HL-60/S4 treated with retinoic acid at 250 ng/mL for 4 days and 3 days (cell line): Measurements from ENCODE around the gene ZSWIM3.
"Not testable (repeated sequence)": the region's sequence is repeated elsewhere in the genome, so short reads cannot be mapped to it uniquely, and the experiment has no call there.

Experiments used
- in situ Hi-C: fragments of 300-500 bp; cut with MboI; formaldehyde crosslinking; loops from 2 replicates; pipeline ENCODE4 v1.7.0; 2022; ENCODE audit warnings: low sequenced_read_pairs

The ZSWIM3 gene

DNA sequence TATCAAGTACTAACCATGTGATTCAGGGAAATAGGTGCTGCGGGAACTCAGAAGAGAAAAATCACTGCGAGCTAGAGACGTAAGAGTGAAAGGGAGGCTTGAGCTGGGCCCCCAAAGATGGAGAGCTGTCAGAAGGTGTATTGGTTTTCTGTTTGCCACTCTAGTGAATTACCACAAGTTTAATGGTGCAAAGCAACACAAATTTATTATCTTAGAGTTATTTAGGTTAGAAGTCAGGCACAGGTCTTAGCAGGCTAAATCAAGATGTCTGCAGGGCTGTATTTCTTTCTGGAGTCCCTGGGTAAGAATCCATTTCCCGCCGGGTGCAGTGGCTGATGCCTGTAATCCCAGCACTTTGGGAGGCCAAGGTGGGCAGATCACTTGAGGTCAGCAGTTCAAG lies 2.5 kb downstream of the ZSWIM3 start:
- in situ Hi-C loops, result no loop called here

DNA sequence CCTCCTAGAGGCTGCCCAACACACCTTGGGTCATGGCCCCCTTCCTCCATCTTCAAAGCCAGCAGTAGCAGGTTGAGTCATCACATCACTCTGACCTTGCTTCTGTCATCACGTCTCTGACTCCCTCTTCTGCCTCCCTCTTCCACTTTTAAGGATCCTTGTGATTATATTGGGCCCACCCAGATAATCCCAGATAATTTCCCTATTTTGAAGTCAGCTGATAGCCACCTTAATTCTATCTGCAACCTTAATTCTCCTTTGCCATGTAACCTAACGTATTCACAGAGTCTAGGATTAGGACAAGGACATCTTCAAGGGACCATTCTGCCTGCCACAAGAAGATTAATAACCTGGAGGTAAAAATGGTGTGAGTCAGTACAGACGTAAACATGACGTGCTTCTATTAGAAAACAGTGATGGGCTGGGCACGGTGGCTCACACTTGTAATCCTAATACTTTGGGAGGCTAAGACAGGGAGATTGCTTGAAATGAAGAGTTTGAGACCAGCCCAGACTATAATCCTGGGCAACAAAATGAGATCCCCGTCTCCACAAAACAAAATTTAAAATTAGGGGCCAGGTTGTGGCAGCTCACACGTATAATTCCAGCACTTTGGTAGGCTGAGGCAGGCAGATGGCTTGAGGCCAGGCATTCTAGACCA lies 3.3 kb downstream of the ZSWIM3 start:
- in situ Hi-C loops, result no loop called here

GRCh38 chr20:45861221-45862075 lies 4.0 kb downstream of the ZSWIM3 start:
- in situ Hi-C loops, result no loop called here

DNA sequence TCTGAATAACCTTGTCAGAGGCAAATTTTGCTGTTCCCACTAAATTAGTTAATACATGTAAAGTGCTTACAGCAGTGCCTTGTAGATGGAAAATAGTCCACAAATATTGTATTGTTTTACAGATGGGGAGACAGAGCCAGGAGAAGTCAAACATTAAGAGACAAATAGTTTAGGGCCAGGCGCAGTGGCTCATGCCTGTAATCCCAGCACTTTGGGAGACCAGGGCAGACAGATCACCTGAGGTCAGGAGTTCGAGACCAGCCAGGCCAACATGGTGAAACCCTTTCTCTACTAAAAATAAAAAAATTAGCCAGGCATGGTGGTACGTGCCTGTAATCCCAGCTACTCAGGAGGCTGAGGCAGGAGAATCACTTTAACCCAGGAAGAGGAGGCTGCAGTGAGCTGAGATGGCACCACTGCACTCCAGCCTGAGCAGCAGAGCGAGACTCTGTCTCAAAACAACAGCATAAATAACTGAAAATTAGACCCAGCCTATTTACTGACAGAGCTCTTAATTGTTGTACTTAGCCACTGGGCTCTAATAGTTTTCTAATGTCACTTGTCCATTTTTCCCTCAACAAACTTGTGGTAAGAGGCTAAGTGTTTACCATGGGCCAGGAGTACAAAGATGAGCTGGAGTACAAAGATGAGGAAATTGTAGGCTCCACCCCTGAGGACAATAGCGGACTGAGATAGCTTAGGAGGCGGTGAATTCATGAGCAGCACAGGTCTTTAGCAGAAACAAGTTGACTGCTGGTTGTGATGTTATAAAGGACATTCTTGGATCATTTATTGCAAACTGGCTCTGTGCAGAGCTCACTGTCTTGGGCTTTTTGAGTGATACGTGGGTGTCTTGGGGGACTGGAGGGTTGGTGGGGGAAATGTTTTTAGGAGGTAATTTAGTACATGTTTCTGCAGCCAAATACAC lies 6.4 kb downstream of the ZSWIM3 start:
- in situ Hi-C loops, result no loop called here

GRCh38 chr20:45866454-45866853 lies 9.0 kb downstream of the ZSWIM3 start:
- in situ Hi-C loops, result no loop called here

GRCh38 chr20:45867136-45867818 lies 9.9 kb downstream of the ZSWIM3 start:
- in situ Hi-C loops, result no loop called here

DNA sequence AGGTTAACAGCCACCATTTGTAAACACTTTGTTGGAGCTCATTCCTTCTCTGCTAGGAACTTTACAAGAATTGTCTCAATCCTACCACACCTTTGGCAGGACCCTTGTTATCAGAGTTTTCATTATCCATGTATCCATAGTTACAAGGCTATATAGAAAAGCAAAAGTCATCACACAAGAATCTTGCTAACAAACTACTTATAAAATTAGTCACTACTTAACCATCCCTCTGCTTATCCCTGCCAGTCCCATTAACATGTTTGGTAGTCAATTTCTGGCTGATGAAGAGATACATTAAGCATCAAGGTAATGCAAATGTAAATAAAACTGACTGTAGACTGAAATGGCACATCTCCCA lies 10.4 kb downstream of the ZSWIM3 start:
- in situ Hi-C loops, result no loop called here

DNA sequence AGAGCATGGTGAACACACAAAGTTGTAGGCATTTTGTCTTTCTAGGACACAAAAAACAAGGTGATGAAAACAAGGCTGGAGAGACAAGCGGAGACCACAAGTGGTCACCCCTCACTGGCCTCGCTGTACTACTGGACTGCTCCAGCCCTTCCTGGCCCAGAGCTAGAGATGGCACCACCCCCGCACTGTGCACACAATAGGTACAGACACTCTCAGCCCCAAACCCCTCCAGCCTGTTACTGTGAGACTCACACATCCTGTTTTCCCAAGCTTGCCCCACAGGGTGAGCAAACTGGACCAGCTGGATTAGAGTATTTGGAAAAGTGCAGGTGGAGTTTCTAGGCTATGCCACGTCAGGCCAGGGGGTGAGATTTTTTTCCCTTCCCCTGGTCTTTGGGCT lies 15.2 kb downstream of the ZSWIM3 start:
- in situ Hi-C loops, result no loop called here

DNA sequence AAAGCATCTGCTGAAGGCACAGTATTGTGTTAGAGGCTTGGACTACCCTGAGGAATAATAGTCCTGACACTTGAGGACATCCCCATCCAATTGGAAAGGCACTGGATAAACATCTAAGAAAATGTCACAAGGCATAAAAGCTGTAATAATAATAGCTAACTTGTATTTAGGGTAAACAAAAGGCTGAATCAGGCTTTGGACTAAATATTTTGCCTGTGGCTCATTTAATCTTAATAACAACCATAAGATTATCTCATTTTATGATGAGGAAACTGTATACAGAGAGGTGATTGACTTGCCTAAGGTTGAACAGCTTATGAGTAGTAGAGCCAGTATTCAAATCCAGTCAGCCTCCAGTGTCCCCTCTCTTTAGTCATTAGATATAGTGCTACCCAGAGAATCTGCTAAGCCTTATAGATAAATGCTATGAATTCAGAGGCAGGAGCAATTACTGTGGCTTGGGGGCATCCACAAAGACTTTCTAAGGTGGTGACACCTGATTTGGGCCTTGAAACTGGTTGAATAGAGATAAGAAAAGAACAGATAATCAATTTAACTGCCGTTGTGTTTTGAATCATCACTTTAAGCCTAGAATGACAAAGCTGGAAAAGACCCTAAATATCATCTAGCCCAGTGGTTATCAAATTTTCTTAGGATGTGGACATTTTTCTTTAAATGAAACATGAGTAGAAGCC lies 16.1 kb downstream of the ZSWIM3 start:
- in situ Hi-C loops, result no loop called here

GRCh38 chr20:45874104-45874481 lies 16.7 kb downstream of the ZSWIM3 start:
- in situ Hi-C loops, result not testable (repeated sequence)

- in situ Hi-C loops, result no loop called here
Measured at GRCh38 chr20:45874576-45874975, 17.2 kb downstream of the ZSWIM3 start.

GRCh38 chr20:45878076-45878761 lies 20.8 kb downstream of the ZSWIM3 start:
- in situ Hi-C loops, result no loop called here

DNA sequence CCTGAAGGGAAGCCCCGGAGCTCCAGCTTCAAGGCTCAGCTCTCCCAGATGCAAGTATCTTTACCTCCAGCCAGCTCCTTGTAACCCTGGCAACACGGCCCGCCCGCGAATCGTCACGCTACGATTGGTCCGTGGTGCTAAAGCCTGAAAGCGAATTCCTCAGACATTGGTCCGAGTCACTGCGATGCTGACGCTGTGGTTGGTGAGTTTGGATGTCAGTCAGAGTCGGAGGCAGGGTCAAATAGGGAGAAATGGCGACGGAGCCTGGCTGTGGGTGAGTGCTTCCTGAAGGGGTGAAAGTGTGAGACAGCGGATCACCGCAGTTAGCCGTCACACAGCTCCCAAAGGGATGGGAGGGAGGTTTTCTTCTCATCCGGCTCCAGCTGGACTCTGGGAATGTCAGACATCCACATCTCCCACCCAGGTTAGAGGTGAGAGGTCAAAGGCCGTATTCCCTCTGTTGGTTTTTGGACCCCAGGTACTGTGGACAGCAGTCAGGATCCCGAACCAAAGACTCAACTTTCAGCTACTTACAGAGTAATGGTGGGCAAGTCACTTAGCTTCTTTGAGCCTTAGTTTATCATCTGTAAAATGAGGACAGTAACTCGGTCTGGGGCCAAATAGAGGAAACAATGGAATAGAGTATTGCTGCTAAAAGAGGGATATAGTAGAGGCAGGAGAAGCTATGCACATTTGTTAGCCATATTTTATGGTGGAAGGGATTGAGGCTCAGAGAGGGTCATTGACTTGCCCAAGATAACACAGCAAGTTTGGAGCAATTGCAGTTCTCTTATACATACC lies 23.8 kb downstream of the ZSWIM3 start, which contains the start of gene ZSWIM1:
ZSWIM1 (plus strand) TSS at position 240 of the 801 bp plus-strand sequence. CDS start 1,366 bp downstream, outside the sequence.
- in situ Hi-C loops, result no loop called here

- in situ Hi-C loops, result no loop called here
Measured at GRCh38 chr20:45882469-45883099, 25.2 kb downstream of the ZSWIM3 start.

DNA sequence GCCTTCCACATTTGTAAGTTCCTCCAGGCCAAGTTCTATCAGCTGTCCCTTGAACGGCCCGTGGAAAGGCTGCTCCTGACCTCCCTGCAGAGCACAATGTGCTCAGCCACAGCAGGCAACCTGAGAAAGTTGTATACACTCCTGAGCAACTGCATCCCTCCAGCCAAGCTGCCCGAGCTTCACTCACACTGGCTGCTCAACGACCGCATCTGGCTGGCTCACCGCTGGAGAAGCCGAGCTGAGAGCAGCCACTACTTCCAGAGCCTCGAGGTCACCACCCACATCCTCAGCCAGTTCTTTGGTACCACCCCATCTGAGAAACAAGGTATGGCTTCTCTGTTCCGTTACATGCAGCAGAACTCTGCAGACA lies 25.7 kb downstream of the ZSWIM3 start:
- in situ Hi-C loops, result no loop called here

GRCh38 chr20:45886590-45887345 lies 29.4 kb downstream of the ZSWIM3 start:
- in situ Hi-C loops, result no loop called here

DNA sequence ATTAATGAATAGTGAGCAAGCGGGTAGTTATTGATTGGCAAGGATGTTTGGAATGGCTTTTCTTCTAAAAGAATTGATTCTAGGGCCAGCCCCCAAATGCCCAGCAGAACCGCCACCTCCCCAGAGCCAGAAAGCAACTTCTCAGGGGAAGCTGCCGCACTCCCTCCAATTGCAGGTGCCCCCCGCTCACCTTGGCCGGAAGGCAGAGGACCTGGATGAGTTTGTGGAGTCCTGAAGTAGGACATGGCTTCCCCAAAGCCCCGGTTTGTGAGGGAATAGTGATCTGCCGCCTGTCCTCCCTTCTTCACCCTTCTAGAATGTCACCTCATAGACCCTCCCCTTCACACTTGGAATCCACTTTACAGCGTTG lies 29.9 kb downstream of the ZSWIM3 start, which contains the start of gene SPATA25:
SPATA25 (minus strand) TSS at position 277 of the 370 bp plus-strand sequence; CDS start at position 245, 32 bp downstream.
- in situ Hi-C loops, result no loop called here
